Activated CD8-positive, alpha-beta memory T cell treated with anti-CD3 and anti-CD28 coated beads for 24 hours (primary cell): Measurements from ENCODE around the gene CPB2.
A peak's percentile ranks its signal among the peaks of the same experiment; 100 is the strongest.

ENCODE experiments used
- DNase-seq: peaks from one replicate; pipeline ENCODE4 v3.0.0-alpha.2; 2020

The CPB2 gene

DNA sequence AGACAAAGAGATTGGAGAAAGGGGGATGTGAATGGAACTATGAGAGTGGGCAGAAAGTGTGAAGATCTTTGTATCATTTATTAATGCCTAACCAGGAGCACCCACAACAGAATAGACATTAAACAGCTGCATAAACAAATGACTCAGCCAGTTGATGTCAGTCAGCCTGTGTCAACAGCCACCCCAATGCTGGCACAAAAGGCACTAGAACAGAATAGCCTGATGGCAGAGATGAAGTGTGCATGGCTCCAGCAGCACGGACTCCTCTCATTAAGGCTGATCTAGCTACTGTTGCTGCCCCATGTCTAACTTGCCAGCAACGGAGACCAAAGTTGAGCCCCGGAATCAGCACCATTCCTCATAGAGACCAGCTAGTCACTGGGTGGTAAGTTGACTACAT, 7.8 kb downstream of the CPB2 start:
- no peak for DNase-seq

DNA sequence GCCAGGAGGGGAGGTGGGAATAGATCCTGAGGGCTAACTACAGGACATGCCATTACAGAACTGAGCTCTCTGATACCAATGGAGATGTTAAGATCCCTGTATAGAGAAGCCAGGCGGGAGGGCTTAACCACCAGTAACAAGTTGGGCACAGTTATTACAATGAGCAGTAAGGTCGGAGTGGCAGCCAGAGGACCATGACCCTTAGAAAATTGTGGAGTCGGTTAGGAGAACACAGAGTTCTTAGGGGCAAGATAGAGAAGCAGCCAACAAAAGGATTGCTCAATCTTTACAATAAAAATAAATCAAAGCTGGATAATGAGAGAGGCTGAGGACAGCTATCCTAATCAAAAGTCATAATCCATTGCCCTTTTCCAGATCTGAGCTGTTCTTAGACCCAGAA, 10.4 kb downstream of the CPB2 start:
- DNase-seq, result no peak

DNA sequence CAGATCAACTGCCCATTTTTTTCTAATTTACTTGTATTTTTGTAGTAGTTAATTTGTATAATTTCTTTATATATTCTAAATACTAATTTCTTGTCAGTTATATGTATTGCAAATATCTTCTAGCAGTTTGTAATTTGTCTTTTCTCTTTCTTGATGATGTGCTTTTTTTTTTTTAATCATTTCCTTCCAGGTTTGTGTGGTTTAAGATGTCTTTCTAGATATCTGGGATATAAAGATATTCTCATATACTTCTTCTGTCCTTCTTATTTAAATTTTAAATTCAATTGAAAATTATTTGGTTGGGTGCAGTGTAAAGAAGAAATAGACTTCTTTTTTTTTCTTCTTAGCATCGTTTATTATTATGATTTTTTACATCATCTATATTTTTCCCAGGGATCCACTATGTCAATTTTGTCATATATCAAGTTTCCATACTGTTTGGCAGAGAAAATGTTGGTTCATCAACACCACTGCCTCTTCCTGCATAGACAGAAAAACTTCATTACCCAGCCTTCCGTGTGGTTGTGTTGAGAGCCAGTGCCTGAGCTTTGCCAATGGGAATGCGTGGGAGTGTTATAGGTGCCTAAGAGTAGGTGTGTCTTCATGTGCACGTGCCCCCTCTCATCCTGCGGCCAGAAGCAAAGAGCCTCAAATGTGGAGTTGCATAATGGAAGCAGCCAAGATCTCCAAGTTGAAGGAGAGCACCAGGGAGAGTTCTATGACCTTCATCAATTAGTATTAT, 15.8 kb downstream of the CPB2 start:
- no peak for DNase-seq

DNA sequence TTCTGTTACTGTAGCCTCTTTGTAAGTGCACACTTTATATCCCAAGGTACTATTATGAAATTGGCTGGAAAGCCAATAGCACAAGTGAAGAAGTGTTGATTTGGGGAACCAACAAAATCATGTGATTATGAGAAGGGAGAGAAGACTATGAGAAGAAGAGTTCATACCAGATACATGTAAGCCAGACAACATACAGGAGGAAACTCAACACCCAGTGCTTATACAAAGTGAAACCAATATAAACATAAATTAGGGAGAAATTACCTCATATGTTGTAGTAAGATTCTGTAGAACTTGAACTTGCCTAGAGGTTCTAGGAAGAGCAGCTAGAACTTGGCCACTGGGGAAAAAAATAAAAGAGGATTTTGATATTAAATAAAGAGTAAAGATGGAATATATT, 17.4 kb downstream of the CPB2 start:
- DNase-seq, result no peak

DNA sequence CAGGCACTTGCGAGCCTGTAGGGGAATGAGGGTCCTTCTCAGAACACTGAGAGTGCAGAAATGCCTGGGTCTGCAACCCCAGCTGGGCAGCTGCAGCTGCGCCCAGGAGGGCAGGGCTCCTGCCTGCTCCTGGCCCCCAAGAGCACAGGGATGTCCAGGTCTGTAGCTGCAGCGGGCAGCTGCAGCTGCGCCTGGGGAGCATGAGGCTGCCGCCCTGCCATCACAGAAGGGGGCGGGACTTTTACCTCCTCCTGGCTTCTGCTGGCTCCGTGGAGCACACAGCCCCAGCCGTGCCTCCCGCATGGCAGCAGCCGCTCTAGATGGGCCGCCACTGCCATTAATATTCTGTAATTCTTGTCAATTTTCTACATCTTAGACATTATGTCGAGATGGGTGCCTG, 17.8 kb downstream of the CPB2 start:
- DNase-seq, result no peak

DNA sequence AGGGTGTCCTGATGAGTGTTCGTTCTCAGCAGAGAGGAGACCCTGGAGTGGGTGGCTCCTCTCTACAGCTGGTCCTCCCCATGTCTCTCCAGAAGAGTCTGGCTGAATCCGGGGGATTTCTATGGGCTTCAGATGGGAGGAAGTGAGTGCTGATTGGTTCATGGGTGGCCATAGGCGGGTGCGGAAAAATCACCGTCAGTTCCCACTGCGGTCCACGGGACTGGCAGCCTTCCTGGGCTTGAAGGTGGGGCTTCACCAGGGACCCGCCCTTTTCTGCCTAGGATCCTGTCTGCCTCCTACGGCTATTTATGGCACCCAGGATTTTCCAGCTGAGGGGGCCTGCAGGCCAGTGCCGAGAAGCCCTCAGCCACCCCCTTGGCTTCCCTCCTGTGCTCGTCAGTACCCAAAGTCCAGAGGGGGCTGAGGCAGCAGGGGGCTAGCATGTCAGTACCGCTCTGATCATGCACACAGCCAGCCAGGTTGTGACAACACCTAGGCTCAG, 18.4 kb downstream of the CPB2 start:
- no peak for DNase-seq

DNA sequence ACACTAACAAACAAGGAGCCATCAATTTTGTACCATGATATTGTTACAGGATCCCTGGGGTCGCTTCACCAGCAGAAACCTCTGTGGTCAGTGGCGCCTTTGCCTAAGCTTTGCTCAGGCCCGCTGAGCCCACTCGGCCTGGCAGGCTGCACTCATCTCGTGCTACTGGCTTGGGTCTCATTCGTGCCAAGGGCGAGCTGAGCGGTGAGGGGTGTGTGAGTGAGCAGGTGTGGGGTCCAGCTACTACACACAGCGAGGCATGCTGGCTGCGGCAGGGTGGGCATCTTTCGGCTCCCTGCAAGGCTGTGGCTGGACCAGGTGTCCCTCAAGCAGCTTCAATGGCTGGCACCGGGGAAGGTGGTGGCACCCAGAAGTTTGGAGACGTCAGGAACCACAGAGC, 19.1 kb downstream of the CPB2 start:
- no peak for DNase-seq

DNA sequence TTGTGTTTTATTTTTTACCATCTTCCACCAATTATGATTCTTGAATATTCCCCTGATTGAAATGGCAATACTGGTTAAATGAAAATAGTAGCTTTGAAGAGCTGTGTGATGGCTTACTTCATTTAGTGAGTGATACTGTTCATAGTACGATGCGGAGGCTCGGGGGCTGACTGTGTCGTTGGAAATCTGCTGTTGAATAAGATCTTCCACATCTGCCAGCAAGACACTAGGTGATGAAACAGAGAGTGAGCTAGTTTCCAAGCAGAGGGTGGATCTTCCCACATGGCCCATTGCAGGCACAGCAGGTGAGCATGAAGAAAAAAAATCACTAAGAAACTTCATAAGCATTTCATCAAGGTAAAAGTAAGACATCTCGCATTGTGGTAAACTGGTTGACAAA, 22.5 kb downstream of the CPB2 start:
- DNase-seq, result no peak

DNA sequence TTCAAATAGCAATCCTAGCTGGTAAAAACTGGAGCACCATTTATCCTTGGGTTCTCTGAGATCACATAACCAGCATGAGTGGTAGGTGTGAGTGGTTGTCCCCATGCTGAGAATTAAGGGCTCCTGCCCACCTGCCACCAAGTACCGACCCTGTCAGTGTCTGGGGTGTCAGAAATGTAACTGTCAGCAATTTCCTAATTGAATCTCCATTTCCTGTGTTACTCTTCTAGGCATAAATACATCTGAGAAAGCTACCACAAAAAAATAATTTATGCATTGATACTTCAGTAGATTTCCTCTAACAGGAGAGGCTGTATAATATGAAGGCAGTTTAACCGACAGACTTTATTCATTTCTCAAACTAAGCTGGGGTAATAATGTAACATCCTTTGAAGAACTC, 25.1 kb downstream of the CPB2 start:
- DNase-seq, result no peak

DNA sequence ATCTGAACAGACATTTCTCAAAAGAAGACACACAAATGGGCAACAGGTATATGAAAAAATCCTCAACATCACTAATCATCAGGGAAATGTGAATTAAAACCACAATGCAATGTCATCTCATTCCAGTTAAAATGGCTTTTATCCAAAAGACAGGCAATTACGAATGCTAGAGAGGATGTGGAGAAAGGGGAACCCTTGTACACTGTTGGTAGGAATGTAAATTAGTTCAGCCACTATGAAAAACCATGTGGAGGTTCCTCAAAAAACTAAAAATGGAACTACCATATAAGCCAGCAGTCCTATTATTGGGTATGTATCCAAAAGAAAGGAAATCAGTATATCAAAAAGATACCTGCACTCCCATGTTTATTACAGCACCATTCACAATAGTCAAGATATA, 27.6 kb downstream of the CPB2 start:
- DNase-seq, result no peak

DNA sequence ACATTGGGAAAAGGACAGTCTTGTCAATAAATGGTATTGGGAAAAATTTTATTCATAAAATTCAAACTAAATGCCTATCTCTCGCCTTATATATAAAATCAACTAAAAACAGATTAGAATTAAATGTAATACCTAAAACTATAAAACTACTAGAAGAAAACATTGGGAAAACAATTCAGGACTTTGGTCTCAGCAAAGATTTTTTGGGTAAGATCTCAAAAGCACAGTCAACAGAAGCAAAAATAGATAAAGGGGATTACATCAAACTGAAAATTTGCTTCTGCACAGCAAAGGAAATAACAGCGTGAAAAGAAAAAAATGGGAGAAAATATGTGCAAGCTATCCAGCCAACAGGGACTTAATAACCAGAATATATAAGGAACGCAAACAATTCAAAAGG, 28.0 kb downstream of the CPB2 start:
- DNase-seq, result no peak

DNA sequence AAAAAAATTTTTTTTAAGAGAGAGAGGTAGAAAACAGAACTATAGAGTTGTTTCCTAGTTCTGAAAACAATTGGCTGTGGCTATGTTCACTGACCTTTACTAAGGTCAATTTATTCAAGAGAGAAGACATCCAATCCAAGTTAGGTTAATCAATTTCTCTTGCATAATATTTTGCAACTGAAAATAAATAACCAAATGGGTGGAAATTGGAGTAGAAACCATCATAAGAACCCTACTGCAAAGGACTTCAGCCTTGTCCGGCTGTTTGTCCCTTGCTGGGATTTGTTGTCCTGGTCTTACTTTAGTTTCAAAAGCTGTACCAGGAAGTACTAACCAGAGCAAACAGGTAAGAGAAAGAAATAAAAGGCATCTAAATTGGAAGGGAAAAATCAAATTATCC, 29.0 kb downstream of the CPB2 start:
- no peak for DNase-seq

DNA sequence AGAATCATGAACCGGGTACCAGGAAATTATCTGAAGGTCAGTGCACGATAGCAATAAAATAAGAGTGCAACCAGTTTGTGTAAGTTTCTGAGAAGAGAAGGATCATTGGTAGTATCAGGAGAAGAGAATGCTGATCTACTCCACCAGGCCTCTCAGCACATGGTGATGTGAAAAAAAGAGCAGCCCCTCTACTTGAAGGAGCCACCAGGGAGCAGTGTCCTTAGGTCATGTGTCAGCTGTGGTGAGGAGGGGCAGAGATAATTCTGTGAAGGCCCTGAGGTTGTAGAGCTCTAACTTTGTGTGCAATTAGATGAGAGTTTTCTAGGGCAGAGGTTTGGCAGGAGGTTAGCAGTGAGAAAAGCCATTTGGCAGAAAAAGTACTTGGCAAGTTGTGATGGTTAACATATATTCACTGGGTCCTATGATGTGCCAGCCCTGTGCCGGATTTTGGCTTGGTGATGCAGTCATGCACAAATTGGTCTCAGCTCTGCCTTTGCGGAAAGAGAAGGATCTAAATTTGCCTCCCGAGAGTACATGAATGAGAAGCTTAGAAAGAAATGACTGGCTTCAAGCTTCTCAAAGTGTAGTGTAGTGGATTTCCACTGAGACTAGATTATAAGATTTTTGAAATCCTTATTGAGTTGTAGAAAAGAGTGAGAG, 33.1 kb downstream of the CPB2 start:
- no peak for DNase-seq

DNA sequence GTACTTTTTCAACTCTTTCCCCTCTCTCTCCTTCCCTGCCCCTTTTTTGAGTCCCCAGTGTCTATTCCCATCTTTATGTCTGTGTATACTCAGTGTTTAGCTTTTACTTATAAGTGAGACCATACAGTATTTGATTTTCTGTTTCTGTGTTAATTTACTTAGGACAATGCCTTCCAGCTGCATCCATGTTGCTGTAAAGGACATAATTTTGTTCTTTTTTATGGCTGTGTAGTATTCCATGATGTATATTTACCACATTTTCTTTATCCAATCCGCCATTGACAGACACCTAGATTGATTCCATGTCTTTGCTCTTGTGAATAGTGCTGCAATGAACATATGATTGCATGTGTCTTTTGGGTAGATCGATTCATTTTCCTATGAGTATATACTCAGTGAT, 41.5 kb downstream of the CPB2 start:
- DNase-seq, result no peak

DNA sequence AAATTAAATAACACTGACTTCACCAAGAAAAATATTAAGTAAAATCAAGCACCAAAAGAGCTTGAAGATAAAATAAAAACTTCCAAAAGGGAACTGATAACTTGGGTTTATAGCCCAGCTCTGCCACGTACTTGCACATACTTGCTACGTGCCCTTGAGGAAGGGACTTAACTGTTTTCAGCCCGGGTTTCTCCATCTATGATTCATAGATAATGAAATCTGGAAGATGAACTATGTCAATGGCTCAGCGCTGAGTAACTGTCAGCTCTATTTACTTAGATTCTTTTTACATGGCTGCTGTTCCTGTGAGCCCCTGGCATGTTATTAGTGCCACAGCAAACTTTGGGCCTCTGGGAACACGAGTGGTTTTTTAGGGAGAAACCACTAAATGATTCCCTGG, 42.6 kb downstream of the CPB2 start:
- no peak for DNase-seq

DNA sequence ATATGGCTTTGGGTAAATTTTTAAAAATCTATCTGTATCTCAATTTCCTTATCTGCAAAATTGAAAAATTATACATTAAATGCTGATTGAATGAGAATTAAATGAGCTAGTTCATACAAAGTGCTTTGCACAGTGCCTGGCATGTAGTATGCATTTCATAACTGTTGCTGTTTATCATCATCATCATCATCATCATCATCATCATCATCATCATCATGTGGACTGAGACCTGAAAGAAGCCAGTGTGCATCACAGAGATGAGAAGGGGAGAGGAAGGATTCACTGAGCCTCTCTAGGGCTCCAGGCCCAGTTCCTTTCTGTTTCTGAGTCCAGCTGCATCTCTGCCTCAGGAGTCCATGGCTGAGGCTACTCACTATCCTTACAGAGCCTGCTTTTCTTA, 45.4 kb downstream of the CPB2 start:
- DNase-seq, result no peak

DNA sequence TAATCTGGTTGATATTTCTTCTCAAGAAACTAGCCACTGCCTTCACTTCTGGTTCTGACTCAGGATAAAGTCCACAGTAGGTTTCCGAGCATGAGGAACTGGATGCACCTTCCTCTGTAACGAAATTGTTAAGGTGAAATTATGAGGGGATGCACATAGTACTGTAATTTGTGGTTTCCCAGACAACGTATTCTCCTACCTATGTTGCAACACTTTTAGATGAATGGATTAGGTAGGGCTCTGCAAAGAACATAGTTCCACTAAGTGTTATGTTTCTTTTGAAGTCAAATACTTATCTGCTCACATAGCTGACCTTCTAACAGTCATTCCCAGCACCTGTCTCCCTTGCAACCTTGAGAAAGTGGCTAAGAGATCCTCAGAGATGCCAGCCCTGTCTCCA, 46.6 kb downstream of the CPB2 start:
- no peak for DNase-seq

DNA sequence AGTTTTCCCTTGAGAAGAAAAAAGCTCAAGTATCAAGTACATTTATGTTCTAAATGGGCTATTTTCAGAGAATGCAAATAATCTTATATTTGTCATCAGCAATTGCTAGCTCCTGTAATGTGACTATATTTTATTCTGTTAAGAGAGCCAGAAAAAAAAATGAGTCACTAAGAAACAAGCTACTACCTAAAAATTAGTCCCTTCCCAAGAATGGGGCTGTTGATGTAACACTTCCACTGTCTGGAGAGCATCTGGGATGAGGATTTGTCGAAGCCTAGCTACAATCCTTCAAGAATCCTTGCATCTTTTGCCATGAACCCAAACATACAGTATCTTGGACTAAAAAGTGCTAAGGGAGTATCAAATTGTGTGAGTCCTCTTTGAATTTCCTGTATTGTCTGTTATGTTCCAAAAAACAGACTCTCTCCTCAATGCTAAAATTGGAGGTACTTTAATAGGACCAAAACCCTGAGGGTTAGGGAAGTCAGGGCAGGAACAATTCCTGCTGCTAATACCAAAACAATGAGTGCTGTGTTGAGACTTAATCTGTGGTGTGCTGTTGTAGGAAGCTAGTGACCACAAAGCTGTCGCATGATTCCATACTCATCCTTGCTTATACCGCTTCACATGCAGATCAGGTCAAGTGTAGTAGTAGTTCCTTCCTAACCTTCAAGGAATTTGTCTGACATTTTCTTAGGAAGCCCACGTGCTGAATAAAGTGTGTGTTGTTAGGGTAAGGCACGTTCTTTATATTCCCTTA, 47.4 kb downstream of the CPB2 start:
- DNase-seq, result no peak

DNA sequence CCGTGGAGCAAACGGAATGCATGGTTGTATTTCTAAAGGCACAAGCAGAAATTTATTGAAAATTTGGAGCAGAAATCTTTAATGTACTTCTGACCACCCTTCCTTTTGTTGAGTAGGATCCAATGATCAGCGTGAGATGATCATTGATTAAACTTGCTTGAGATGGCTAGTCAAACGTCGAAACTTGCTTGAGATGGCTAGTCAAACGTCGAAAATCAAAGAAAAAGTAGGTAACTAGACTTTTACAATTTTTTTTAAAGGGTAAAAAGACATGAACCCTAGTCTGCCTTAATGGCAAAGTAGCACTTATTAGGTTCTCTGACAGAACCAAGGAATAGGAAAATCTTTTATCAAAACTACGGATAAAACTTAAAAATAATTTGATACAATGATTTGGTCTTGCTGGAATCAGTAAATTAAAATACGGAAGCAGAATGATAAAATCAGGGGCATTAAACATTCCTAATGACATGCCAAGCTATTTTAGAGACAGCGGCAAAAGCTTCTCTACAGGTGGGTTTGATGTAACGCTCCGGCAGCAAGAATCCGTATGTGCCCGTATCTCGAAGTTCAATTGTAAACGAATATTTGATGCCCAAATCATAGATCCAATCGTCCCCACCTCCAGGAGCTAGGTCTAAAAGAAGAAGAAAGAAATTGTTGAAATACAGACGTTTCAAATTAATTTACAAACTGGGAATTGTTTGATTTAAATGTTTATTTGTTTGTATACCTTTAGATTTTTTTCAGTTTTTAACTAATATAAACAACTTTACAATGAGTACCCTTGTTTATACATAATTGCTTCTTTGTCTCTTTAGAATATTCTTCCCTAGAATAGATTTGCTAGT, 51.4 kb downstream of the CPB2 start:
- no peak for DNase-seq

DNA sequence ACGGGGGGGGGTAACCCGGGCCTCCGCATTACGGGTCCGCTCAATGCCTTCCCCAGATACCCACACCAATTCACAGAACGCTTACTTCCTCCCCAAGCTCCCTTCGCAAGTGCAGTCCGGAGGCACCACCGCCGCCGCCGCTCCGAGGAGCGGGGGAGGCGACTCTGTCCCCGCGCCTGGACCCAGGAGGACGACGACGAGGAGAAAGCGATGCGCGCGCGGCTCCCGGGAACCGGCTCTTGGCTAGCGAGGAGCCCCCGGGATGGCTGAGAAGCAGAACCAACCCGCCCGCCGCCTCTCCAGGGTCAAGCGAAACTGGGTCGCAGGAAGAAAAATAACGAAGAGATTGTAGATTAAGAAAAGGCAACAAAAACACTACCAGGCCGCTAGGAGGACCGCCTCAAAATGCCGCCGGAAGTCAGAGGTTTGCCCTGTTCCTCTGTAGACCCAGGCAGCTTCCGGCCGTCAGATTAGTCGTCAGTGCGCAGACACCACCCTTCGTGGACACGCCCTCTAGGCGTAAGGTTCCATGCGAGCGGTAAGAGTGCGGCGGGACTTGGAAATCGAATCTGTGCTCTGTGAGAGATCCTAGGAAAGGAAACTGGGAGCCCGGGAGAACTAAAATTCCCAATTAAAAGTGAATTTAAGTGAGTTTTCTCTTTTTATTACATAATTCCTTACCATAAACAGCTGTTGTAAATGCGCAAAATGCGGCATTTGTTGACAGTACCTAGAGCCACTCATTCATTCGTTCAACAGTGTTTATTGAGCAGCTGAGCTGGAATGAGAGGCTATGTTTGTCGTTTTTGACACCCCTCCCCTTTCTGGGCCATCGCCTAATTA, 52.3 kb downstream of the CPB2 start, which contains the start of gene ZC3H13:
ZC3H13 (minus strand) TSS at position 428 of the 843 bp plus-strand sequence. CDS start 7,239 bp downstream, outside the sequence.
- DNase-seq, result peak; percentile 91

DNA sequence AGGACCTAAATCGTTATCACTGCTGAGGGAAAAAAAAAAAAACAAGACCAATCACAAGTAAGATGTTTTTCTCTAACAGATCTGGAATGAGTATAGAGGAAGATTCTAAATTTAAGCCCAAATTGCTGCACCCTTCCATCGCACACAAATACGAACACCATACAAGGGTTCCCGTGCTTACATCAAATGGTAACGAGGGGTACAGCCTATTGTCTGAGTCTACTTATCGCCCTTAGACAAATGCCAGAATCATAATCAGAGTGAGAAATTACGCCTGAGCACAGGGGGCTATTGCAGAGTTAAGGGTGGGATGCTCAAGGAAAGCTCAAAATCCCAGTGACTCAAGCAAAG, 52.9 kb downstream of the CPB2 start:
- no peak for DNase-seq

DNA sequence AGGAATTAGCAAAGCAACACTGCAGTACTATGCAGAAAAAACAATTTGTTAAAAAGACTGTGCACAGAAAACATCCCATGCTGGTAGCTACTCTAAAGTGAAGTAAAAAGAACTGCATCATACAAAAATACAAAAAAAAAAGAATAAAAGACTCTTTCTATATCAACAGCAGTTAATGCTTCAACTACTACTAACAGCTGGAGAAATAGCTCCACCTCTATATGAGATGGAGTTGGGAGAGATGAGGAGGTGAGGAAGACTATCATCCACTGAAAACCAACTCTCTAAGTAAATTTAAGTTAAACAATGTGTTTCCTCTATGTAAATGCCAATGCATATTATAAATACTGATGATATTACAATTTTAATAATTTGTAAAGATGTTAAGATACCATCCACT, 54.1 kb downstream of the CPB2 start:
- DNase-seq, result no peak
